Measurements from ENCODE around the gene ZNF133. TPM values are rescaled to one million over a fixed set of nuclear protein-coding genes. Genes with fewer than 3 reads are reported as not detected.

Gene ZNF133
- total and polyA plus RNA-seq, 4 donors = 7.8 to 27.1 (median 9.9) TPM

- Histone ChIP-seq H3K4me1 (ENCODE audit: control insufficient read depth in 5 of 5, insufficient read depth in 5 of 5, low read length in 5 of 5) (no peaks in the 10 kb centered on the region), H3K9me3 (ENCODE audit: control insufficient read depth in 4 of 4, insufficient read depth in 3 of 4, low read length in 3 of 4) (no peaks in the 10 kb centered on the region), H3K9ac (ENCODE audit: insufficient read depth in 1 of 2, low read length in 2 of 2) (no peak overlapping the region), H3K27ac (ENCODE audit: low read depth in 1 of 2, low read length in 1 of 2) (no peak overlapping the region), H3K4me3 (no peak overlapping the region), H3K36me3 (ENCODE audit: control insufficient read depth in 4 of 4, insufficient read depth in 4 of 4, low read length in 4 of 4) (no peaks in the 10 kb centered on the region), H3K27me3 (ENCODE audit: control insufficient read depth in 3 of 3, insufficient read depth in 3 of 3, low read length in 2 of 3) (no peaks in the 10 kb centered on the region)
- 67 to 97% methylated on average over 1 of the region's 1 CpG for WGBS, 2 donors
- ATAC-seq (ENCODE audit: insufficient read depth, low FRiP score) (no peak), DNase-seq (no peak)
- TF ChIP-seq, protein P1, sequence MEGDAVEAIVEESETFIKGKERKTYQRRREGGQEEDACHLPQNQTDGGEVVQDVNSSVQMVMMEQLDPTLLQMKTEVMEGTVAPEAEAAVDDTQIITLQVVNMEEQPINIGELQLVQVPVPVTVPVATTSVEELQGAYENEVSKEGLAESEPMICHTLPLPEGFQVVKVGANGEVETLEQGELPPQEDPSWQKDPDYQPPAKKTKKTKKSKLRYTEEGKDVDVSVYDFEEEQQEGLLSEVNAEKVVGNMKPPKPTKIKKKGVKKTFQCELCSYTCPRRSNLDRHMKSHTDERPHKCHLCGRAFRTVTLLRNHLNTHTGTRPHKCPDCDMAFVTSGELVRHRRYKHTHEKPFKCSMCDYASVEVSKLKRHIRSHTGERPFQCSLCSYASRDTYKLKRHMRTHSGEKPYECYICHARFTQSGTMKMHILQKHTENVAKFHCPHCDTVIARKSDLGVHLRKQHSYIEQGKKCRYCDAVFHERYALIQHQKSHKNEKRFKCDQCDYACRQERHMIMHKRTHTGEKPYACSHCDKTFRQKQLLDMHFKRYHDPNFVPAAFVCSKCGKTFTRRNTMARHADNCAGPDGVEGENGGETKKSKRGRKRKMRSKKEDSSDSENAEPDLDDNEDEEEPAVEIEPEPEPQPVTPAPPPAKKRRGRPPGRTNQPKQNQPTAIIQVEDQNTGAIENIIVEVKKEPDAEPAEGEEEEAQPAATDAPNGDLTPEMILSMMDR (IDR thresholded peaks at IDR 0.05; ENCODE audit: control extremely low read depth, extremely low read depth) = no peak
These were observed 32.8 kb upstream of the ZNF133 start for GRCh38 chr20:18255526-18255925.

- Histone ChIP-seq H3K9me3 (ENCODE audit: control insufficient read depth in 4 of 4, insufficient read depth in 3 of 4, low read length in 3 of 4) (no peaks in the 10 kb centered on the region), H3K4me1 (ENCODE audit: control insufficient read depth in 5 of 5, insufficient read depth in 5 of 5, low read length in 5 of 5) (no peaks in the 10 kb centered on the region), H3K4me3 (no peak overlapping the region), H3K9ac (ENCODE audit: insufficient read depth in 1 of 2, low read length in 2 of 2) (no peak overlapping the region), H3K27me3 (ENCODE audit: control insufficient read depth in 3 of 3, insufficient read depth in 3 of 3, low read length in 2 of 3) (no peaks in the 10 kb centered on the region), H3K27ac (ENCODE audit: low read depth in 1 of 2, low read length in 1 of 2) (no peak overlapping the region), H3K36me3 (ENCODE audit: control insufficient read depth in 4 of 4, insufficient read depth in 4 of 4, low read length in 4 of 4) (no peaks in the 10 kb centered on the region)
- 48 to 51% methylated on average over 4 of the region's 4 CpGs for WGBS, 2 donors
- ATAC-seq (ENCODE audit: insufficient read depth, low FRiP score) (no peak), DNase-seq (no peak)
- TF ChIP-seq, protein P1 (IDR thresholded peaks at IDR 0.05; ENCODE audit: control extremely low read depth, extremely low read depth) = no peak
These were observed 31.8 kb upstream of the ZNF133 start for GRCh38 chr20:18256440-18257090.

DNA sequence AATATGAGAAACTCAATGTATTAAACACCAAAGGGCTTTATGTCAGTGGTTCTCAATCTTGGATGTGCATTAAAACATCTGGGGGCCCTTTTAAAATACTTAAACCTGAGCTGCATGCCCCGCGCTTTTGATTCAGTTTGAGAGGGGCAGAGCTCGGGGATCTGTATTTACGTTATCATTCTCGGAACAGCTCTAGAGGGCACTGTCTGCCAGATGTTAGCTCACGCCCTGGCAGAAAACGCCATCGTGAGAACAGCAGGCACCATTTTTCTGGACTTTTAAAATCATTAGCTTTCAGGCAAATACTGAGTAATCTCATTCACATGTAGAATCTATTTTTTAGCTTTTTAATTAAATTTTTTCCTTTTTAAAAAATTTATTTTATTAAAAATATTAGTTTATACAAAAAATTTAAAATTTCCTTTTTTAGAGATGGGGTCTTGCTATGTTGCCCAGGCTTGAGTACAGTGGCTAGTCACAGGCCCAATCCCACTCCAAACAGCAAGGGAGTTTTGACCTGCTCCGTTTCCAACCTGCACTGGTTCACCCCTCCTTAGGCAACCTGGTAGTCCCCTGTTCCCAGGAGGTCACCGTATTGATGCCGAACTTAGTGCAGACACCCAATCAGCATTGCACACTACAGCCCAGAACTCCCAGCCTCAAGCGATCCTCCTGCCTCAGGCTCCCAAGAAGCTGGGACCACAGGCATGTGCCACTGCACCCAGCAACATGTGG is 30.0 kb upstream of the ZNF133 start:
- ATAC-seq (ENCODE audit: insufficient read depth, low FRiP score) = no peak
- no peak for DNase-seq
- TF ChIP-seq, protein P1 (IDR thresholded peaks at IDR 0.05; ENCODE audit: control extremely low read depth, extremely low read depth) = no peak

More for the DNA sequence above, 30.0 kb upstream of the ZNF133 start:
- H3K36me3 ChIP-seq (ENCODE audit: control insufficient read depth in 4 of 4, insufficient read depth in 4 of 4, low read length in 4 of 4) = no peaks in the 10 kb centered on the region
- 76 to 89% methylated on average over 12 of the region's 12 CpGs for WGBS, 2 donors
- H3K9me3 ChIP-seq (ENCODE audit: control insufficient read depth in 4 of 4, insufficient read depth in 3 of 4, low read length in 3 of 4) = no peaks in the 10 kb centered on the region
- H3K27ac ChIP-seq (ENCODE audit: low read depth in 1 of 2, low read length in 1 of 2) = no peak overlapping the region
- H3K4me3 ChIP-seq = no peak overlapping the region
- H3K4me1 ChIP-seq (ENCODE audit: control insufficient read depth in 5 of 5, insufficient read depth in 5 of 5, low read length in 5 of 5) = no peaks in the 10 kb centered on the region
- H3K27me3 ChIP-seq (ENCODE audit: control insufficient read depth in 3 of 3, insufficient read depth in 3 of 3, low read length in 2 of 3) = no peaks in the 10 kb centered on the region
- H3K9ac ChIP-seq (ENCODE audit: insufficient read depth in 1 of 2, low read length in 2 of 2) = no peak overlapping the region

All from lung (tissue), 12 donors.